HG02981 (cell line): Measurements from ENCODE around the gene HFE.

Experiments used
- ATAC-seq: cut with Tn5 transposase; IDR thresholded peaks from one replicate; pipeline ENCODE4 v1.9.1; 2021; ENCODE audit warnings: mild to moderate bottlenecking, moderate library complexity; ENCODE audit not compliant: unreplicated experiment

Gene HFE

DNA sequence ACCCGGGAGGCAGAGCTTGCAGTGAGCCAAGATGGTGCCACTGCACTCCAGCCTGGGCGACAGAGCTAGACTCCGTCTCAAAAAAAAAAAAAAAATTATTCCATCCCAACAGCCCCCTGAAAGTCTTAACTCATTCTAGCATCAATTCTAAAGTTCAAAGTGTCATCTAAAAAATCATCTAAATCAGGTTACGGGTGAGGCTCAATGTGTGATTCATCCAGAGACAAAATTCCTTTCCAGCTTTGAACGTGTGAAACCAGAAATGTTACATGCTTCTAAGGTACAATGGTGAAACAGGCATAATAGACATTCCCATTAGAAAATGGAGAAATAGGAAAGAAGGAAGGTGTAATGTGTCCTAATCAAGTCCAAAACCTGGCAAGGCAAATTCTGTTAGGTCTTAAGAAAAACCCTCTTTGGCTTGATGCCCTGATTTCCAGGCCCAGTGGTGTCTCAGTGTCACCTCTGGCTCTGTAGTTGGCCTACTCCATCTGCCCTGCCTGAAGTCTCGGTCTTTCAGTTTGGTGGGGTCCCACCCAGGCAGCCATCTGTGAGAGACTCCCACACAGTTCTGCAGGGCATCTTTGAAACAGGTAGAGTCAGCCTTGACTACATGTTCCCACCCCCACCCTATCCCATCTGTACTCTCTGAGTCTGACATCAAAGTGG, 43.5 kb downstream of the HFE start:
- no peak for ATAC-seq

DNA sequence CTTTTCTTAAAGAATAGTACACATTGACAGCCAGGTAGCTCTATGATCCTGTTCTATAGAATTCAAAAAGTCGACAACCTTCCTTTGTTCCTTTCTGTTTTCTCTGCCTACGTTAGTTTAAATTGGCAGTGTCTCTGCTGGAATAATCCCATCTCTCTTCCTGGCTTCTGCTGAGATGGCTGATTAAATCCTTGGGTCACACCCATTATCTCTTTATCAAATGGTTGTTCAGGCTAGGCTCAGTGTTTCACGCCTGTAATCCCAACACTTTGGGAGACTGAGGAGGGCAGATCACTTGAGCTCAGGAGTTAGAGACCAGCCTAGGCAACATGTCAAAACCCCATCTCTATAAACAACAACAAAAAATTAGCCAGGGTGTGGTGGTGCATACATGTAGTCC, 44.4 kb downstream of the HFE start:
- ATAC-seq, result no peak

DNA sequence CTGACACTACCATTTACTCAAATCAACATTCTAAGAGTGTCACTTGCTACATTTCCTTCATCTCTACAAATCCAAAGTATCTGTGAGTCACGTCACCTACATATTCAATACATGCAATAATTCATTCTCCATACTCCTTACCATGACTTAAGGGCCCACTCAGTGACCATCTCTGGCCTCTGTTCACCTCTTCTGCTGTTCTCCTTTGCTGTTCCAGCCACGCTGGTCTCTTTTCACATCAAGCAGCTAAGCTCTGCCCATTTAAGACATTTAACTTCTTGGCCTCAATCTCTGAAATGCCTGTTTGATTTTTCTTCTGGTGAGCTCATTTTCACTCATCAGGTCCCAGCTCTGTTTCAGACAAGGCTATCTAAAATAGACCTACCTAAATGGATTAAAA, 46.5 kb downstream of the HFE start:
- ATAC-seq, result no peak

DNA sequence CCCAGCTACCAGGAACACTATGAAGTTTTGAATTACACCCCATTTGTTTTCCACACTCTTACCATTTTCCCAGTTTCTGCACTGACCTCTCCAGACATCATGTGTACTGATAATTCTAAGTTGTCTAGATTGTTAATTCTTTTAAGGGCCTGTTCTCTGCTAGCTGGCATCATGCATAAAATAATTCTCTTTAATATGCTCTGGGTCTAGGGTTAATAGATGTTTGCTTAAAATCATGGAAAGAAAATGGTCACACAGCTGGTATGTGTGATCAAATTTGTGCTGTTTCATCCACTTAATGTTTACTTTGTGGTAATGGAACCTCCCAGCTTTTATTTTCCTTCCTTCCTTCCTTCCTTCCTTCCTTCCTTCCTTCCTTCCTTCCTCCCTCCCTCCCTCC, 49.1 kb downstream of the HFE start:
- no peak for ATAC-seq

DNA sequence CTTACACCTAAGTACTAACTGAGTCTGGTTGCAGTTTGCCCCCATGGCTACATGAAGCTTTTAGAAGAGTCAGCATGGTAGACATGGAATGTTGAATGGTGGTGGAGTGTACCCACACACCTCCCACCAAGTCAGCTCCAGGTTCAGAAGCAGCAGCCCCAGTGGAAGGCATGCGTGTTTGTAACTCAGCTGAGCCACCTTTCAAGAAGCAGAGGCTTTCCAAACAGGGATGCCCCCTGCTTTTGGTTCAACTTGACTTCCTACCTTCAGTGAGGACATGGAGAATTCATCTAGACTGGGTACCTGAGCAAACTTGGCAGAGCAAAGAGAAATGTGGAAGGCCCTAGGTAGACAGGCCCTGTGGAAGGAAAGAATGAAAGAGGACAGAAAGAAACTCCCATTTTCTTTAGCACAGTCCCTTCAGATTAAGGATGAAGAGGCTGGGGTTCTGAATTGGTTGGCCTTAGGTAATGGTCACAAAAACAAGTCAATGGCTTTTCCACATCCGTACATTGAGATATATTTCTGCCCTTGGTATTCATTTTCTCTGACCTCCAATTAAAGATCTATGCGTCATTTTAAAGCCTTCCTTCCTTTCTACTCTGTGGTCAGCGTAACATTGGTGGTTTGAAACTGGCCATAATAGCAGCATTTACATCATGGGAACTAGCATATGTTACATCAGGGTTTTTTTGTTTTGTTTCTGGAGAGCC, 53.2 kb downstream of the HFE start:
- no peak for ATAC-seq

DNA sequence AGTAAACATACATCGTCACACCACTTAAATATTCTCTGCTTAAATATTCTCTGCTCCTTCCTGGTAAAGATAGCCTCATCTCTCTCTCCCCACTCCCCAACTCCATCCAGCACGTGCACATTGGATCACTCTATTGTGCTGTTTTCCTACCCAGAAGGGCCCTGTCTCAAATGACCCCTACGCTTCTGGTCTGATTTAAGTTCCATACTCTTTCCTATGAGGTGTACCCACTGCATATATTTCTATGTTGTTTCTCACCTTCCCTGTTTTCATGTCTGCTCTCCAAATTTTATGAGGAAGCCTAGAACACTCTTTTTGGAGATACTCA, 53.7 kb downstream of the HFE start:
- ATAC-seq, result no peak

DNA sequence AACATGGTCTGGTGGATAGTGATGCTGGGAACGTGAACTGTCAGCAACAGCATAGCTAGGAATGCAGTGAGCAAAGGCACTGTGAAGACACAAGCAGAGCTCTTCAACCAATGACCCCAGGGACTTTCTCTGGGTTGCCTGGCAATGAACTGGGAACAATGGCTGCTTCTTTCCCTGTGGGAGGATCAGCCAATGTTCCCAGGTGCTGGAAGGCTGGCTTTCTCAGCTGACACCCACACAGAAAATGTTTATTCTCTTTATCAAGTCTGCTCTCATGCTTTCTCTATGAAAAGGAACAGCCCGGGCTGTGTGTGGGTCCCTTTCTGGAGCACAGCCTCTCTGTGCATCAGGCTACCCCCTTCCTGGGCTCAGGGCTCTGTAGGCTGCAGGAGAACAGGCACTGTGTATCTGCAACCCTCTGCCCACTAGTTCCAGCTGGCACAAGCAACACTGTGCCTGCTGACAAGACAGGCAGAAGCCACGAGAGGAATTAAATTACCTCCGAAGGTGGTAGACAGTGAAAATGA, 54.2 kb downstream of the HFE start:
- ATAC-seq, result no peak

DNA sequence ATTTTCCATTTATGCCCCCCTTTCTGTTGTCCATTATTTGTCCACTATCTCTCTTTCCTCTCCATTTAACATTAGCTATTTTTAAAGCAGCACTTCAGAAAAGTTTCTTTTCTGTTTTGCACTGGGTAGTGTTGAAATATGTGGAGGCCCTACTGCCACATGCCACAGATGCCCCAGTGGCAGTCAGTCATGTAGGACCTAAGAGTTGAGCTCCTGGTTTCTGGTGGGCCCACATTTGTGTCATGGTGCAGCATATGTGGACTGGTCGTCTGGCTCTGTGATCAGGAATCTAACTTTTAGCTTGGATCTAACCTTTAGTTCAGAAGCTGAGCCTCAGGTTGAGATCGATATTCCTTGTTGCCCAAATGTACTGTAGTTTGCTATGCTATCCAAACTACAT, 54.8 kb downstream of the HFE start:
- no peak for ATAC-seq
